WTC11 (cell line): ENCODE measurements around the gene TMPRSS6.

ENCODE experiments used
- CREM ChIP-seq: sonication (generic); formaldehyde crosslinking; IDR thresholded peaks from 2 replicates; pipeline ENCODE4 v1.8.1; 2022; ENCODE audit warnings: mild to moderate bottlenecking, missing genetic modification reagents, moderate library complexity
- CTCF ChIP-seq: fragments of 200-600 bp; IDR thresholded peaks from 2 replicates; pipeline ENCODE4 v1.8.0; 2022; ENCODE audit warnings: antibody characterized with exemption
- TP53 ChIP-seq: sonication (generic); formaldehyde crosslinking; IDR thresholded peaks from 2 replicates; pipeline ENCODE4 v1.8.1; 2023; ENCODE audit warnings: mild to moderate bottlenecking, missing genetic modification reagents
- TF ChIP-seq, protein P1 (sequence below): sonication (generic); formaldehyde crosslinking; IDR thresholded peaks from 2 replicates; pipeline ENCODE4 v1.8.1; 2022; ENCODE audit warnings: low read depth, mild to moderate bottlenecking, moderate library complexity, missing genetic modification reagents, borderline replicate concordance

DNA sequence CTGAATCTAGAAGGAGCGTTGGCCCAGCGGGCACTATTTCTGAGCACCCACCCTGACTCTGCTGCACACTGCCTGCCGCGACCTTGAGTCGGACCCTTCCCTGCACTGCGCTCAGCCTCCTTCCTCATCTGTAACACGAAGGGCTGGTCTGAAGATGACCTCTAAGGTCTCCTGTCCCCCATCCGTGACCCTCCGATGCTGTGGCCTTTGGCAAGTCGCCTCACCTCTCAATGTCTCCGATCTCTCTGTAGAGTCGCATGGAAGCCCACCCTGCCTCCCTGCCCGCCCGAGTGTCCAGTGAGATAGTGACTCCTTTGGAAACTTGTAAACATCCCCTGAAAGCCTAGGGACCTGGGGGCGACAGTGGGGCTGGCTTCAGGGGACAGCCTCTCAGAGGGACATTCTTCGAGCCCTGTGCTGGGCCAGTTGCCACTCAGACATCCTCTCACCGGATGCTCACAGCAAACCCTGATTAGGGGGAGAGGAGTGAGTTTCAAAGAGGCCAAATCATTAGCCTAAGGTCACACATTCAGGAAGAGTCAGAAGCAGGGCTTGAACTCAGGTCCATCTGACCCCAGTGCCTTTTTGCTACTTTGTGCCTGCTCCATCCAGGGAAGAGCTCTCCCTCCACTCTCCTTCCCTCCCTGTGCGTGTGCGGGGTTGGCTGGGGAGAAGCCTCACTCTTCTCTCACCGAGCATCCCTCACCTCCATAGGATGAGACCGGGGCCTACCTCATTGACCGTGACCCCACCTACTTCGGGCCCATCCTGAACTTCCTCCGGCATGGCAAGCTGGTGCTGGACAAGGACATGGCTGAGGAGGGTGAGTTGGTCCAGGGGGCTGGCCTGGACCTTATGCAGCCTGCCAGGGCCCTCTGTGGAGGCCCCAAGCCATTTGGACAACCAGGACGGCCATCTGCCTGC lies 56.9 kb downstream of the TMPRSS6 start:
- TF ChIP-seq TP53 (CRISPR knock-in tag) (no peak), CREM (CRISPR knock-in tag) (no peak), CTCF (no peak)
- TF ChIP-seq, protein P1, sequence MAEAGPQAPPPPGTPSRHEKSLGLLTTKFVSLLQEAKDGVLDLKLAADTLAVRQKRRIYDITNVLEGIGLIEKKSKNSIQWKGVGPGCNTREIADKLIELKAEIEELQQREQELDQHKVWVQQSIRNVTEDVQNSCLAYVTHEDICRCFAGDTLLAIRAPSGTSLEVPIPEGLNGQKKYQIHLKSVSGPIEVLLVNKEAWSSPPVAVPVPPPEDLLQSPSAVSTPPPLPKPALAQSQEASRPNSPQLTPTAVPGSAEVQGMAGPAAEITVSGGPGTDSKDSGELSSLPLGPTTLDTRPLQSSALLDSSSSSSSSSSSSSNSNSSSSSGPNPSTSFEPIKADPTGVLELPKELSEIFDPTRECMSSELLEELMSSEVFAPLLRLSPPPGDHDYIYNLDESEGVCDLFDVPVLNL (CRISPR knock-in tag) = no peak
